Natural killer cell (primary cell): Measurements from ENCODE around the gene TMEM191B. TPM values are rescaled to one million over a fixed set of nuclear protein-coding genes. Genes with fewer than 3 reads are reported as not detected.
A peak's percentile ranks its signal among the peaks of the same experiment; 100 is the strongest.
"Not testable (repeated sequence)": the region's sequence is repeated elsewhere in the genome, so short reads cannot be mapped to it uniquely, and the experiment has no call there.

Experiments
- ATAC-seq, 3 donors: fragments of 150-1000 bp in 2 of 3; fragments of 200-7000 bp in 1 of 3; cut with Tn5 transposase; 1 replicate in 1 of 3; 2 replicates in 2 of 3; pipeline ENCODE4 v1.10.0; 2021; ENCODE audit warnings: mild to moderate bottlenecking in 2 of 3, moderate library complexity in 2 of 3
- DNase-seq, 2 donors: peaks; one replicate each; pipeline versions ENCODE4 v3.0.0 to v3.0.0-alpha.2; 2013 to 2021; ENCODE audit warnings: mixed read lengths in 1 of 2
- H3K27ac ChIP-seq: one replicate; pipeline ENCODE4 v1.5.1; 2013; ENCODE audit warnings: mild to moderate bottlenecking, low read length
- H3K27me3 ChIP-seq: one replicate; pipeline ENCODE4 v1.6.1; 2013; ENCODE audit warnings: low read length; ENCODE audit not compliant: control insufficient read depth, insufficient read depth
- H3K36me3 ChIP-seq: one replicate; pipeline ENCODE4 v1.6.1; 2013; ENCODE audit warnings: low read length; ENCODE audit not compliant: control insufficient read depth, insufficient read depth
- H3K4me1 ChIP-seq: one replicate; pipeline ENCODE4 v1.6.1; 2013; ENCODE audit warnings: low read length; ENCODE audit not compliant: control insufficient read depth, insufficient read depth
- H3K4me3 ChIP-seq: one replicate; pipeline ENCODE4 v1.5.1; 2013; ENCODE audit warnings: low read length
- H3K9me3 ChIP-seq: one replicate; pipeline ENCODE4 v1.6.1; 2013; ENCODE audit warnings: low read length; ENCODE audit not compliant: control insufficient read depth, insufficient read depth
- H3K27ac Mint-ChIP-seq, 2 donors: one replicate each; pipeline ENCODE4 v1.8.0; 2022; ENCODE audit warnings: mild to moderate bottlenecking in 2 of 2, mixed read lengths in 2 of 2, moderate library complexity in 1 of 2
- H3K27me3 Mint-ChIP-seq, 2 donors: one replicate each; pipeline ENCODE4 v1.8.0; 2022; ENCODE audit warnings: low read depth in 2 of 2, mixed read lengths in 2 of 2
- H3K36me3 Mint-ChIP-seq: one replicate; pipeline ENCODE4 v1.8.0; 2022; ENCODE audit warnings: mixed read lengths
- H3K4me1 Mint-ChIP-seq, 2 donors: one replicate each; pipeline ENCODE4 v1.8.0; 2022; ENCODE audit warnings: mixed read lengths in 2 of 2
- H3K4me3 Mint-ChIP-seq: one replicate; pipeline ENCODE4 v1.8.0; 2022; ENCODE audit warnings: mild to moderate bottlenecking, moderate library complexity, mixed read lengths
- H3K9me3 Mint-ChIP-seq, 2 donors: one replicate each; pipeline ENCODE4 v1.8.0; 2022; ENCODE audit warnings: mixed read lengths in 2 of 2
- WGBS: methylation state at CpG from one replicate; pipeline ENCODE4 v1.1.7; 2013; ENCODE audit warnings: missing lambda C conversion rate; ENCODE audit not compliant: insufficient coverage; 5-methylcytosine and 5-hydroxymethylcytosine counted together
- intact Hi-C: fragments of 100-400 bp; cut with micrococcal nuclease; formaldehyde crosslinking; loops from one replicate; pipeline ENCODE4 v1.14.2; 2022
- total RNA-seq, 4 donors: library from RNA; stranded (reverse); fragments of 120-200 nt in 1 of 4; gene quantifications; one replicate each; pipeline versions ENCODE4 v1.2.3 to v1.2.4, GENCODE V29; 2013 to 2022

TMEM191B gene
- total RNA-seq, 3 donors from 2014 or later (not counting 1 experiment from before 2014, with no cell fraction given), result 1.6 to 8.5 (median 6.5) TPM

DNA sequence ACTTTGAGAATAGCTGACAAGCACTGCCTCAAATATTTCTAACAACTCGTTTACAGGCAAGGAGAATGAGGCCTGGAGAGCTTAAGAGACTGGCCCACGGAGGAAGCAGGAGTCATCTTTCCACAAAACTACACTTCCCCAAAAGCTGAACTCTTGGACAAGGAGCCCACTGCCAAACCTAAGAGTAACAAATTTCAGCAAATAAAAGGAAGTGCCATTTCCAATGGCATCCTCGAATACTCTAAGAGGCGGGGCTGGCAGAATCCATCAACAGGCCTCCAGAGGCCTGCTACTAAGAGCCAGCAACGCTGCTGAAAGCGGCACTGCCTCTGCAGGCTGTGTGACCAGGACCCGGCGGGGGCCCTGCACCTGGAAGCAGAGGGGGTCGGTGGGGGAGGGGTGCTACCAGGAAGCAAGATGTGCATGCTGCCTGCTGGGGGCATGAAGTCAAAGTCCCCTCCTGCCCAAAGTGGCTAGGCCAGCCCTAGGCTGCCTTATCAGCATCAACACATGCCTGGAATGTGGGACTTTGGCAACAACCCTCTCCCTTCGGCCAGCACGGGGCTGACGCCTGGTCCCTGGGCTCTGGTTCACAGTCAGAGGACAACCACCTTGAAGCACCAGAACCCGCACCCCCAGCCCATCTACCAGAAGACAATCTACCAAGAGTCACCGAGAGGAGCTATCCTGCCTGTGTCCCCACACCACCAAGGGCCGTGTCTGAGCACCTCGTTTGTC lies 43.1 kb downstream of the TMEM191B start:
- H3K9me3 ChIP-seq, H3K9me3 Mint-ChIP-seq, H3K36me3 ChIP-seq, H3K36me3 Mint-ChIP-seq, H3K27ac Mint-ChIP-seq, H3K4me3 Mint-ChIP-seq, H3K4me1 ChIP-seq, H3K27me3 ChIP-seq, H3K27ac ChIP-seq, intact Hi-C loops, H3K4me3 ChIP-seq, H3K27me3 Mint-ChIP-seq, ATAC-seq, H3K4me1 Mint-ChIP-seq, DNase-seq: not testable (repeated sequence)
- 80% methylated on average over 2 of the region's 16 CpGs for WGBS

DNA sequence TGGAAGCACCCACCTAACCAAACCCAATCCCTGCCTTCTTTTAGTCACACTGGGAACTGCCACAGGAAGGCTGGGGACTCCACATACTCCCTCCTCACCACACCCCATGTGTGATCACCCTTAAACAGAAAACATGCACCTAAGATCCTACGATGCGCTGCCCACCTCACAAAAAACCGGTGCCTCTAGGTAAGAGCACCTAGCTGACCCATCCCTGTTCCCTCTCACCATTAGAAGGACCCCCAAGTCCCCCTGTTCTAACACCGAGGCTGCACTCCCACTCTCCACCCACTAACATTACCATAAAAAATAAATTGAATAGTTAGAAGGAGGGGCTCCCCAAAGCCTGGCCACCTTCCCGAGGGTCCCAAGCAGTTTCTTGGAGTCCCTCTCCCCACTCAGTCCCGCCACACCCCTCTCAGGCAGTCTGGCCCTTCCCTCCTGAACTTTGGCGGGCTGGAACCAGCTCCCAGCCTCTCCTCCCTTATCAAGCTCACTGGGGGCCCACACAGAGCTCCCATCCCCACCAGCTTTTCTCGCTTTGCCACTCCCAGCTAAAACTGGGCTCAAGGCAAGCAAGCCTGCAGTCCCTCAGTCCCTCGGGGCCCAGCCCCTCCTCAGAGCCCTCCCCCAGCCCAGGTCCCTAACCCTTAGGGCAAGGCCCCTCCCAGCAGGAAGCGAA lies 46.0 kb downstream of the TMEM191B start:
- H3K27ac Mint-ChIP-seq, H3K27me3 Mint-ChIP-seq, H3K9me3 ChIP-seq, H3K36me3 ChIP-seq, H3K4me3 ChIP-seq, H3K4me1 ChIP-seq, H3K4me3 Mint-ChIP-seq, H3K4me1 Mint-ChIP-seq, H3K9me3 Mint-ChIP-seq, H3K27me3 ChIP-seq, intact Hi-C loops, H3K36me3 Mint-ChIP-seq, DNase-seq, H3K27ac ChIP-seq, ATAC-seq: not testable (repeated sequence)
- WGBS, result 93% methylated on average over 5 of the region's 10 CpGs

DNA sequence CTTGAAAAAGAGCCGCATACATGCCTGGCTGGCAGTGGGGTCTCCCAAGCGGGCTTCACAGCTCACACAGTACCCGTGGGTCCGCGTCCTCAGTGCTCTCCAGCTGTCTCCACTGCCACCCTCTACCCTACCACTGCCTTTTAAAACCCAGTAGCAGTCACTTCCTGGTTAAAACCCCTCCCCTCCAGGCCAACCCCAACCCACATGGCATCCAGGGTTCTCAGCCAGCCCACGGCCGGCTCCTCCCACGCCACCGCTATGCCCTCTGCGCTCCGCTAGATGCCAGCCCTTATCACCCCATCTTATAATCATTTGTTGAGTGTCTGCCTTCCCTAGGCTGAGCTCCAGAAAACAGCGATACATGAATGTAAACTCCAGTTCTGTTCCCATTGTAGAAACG lies 47.0 kb downstream of the TMEM191B start:
- intact Hi-C loops, H3K4me3 ChIP-seq, H3K27ac Mint-ChIP-seq, H3K4me3 Mint-ChIP-seq, H3K27me3 Mint-ChIP-seq, H3K9me3 Mint-ChIP-seq, H3K4me1 ChIP-seq, H3K27ac ChIP-seq, H3K36me3 ChIP-seq, H3K36me3 Mint-ChIP-seq, DNase-seq, H3K27me3 ChIP-seq, H3K4me1 Mint-ChIP-seq, H3K9me3 ChIP-seq: not testable (repeated sequence)
- peak; percentile 80 to 88 (median 82) for ATAC-seq
- WGBS, result no CpG with 5 or more reads among the region's 13 CpGs

DNA sequence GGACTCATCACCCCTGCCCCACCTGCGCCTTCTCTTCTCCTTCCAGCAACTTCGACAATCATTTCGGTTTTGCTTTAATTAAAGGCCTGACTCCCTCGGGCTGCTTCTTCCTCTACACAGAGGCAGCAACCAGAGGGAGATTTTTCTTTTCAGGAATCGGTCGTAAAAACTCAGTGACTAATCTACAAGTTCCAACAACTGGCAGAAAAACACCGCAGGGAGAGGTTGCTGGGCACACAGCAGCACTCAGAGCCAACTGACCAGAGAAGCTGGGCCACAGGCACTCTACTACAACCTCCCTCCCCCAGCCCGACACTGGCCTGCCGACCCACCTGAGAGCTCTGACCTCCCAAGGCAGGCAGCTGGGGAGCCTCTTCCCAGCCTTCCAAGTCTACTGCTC lies 48.1 kb downstream of the TMEM191B start:
- WGBS, result no CpG with 5 or more reads among the region's 9 CpGs
- H3K4me3 ChIP-seq, ATAC-seq, H3K4me1 Mint-ChIP-seq, H3K9me3 ChIP-seq, H3K4me1 ChIP-seq, H3K27me3 ChIP-seq, DNase-seq, H3K4me3 Mint-ChIP-seq, H3K36me3 Mint-ChIP-seq, H3K27ac ChIP-seq, H3K9me3 Mint-ChIP-seq, intact Hi-C loops, H3K36me3 ChIP-seq, H3K27ac Mint-ChIP-seq, H3K27me3 Mint-ChIP-seq: not testable (repeated sequence)

DNA sequence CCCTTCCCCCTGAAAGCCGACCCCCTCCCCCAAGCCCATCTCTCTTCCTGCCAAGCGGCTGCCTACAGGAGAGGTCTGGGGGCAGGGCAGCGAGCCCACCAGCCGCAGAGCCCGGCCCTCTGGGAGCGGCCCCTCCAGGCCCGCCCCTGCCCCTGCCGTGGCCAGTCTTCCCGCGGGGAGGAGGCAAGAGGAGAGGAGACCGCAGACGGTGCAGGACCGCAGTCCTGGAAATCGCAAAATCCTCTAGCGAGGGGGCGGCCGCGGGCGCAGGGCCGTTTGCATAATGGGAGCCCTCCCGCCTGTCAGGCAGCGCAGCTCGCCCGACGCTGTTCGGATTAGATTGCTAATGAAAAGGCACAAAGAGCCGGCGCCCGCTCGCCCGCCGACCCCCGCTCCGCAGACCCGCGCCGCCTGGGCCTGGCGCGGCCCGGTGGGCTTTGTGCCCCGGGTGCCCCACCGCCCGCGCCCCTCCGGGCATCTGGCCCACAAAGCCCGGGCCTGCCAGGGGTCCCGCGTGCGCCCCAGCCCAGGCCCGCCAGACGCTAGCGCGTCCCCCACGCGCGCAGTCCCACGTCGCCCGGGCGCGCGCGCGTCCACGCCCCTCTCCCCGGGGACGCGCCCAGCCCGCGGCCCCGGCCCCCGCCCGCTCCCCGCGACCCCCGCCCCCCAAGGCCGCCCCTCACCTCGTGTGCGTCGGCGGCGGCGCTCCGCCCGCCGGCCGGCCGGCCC lies 49.7 kb downstream of the TMEM191B start:
- H3K4me3 ChIP-seq, H3K27me3 Mint-ChIP-seq, H3K4me3 Mint-ChIP-seq, H3K4me1 ChIP-seq, H3K36me3 ChIP-seq, DNase-seq, H3K9me3 Mint-ChIP-seq, H3K9me3 ChIP-seq, intact Hi-C loops, H3K27ac ChIP-seq, H3K36me3 Mint-ChIP-seq, H3K27ac Mint-ChIP-seq, H3K27me3 ChIP-seq, H3K4me1 Mint-ChIP-seq: not testable (repeated sequence)
- peak; percentile 19 to 46 (median 31) for ATAC-seq
- no CpG with 5 or more reads among the region's 88 CpGs for WGBS

DNA sequence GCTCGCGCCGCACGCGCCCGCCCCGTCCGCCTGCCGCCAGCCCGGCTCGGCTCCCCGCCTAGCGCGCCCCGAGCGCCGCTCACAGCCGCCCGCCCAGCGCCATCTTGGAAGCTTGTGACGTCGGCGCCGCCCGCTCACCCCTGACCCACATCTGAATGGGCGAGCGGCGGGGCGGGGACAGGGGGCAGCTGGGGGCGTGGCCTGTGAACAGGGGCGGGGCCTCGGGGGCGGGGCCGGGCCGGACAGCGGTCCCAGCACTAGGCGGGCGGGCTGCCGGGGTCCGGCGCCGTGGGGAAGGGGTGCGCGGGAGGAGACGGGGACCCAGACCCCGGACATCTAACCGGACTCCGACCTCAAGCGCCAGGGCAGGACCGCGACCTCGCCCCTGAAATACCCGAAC lies 50.2 kb downstream of the TMEM191B start:
- H3K4me3 ChIP-seq, result peak overlapping the region; percentile 22
- H3K27me3 ChIP-seq, H3K4me3 Mint-ChIP-seq, DNase-seq, H3K4me1 ChIP-seq, H3K36me3 ChIP-seq, H3K9me3 ChIP-seq, H3K27ac ChIP-seq, H3K9me3 Mint-ChIP-seq, intact Hi-C loops, H3K27me3 Mint-ChIP-seq, H3K27ac Mint-ChIP-seq, H3K36me3 Mint-ChIP-seq, H3K4me1 Mint-ChIP-seq: not testable (repeated sequence)
- 2% methylated on average over 9 of the region's 53 CpGs for WGBS
- ATAC-seq, result peak; percentile 87 to 97 (median 90)
